HG02588 (cell line): ENCODE measurements around the gene PSMC5.
"Not testable (repeated sequence)": the region's sequence is repeated elsewhere in the genome, so short reads cannot be mapped to it uniquely, and the experiment has no call there.

Source experiments
- ATAC-seq: cut with Tn5 transposase; IDR thresholded peaks from one replicate; pipeline ENCODE4 v1.9.1; 2021; ENCODE audit warnings: mild to moderate bottlenecking, moderate library complexity; ENCODE audit not compliant: unreplicated experiment

Gene PSMC5

DNA sequence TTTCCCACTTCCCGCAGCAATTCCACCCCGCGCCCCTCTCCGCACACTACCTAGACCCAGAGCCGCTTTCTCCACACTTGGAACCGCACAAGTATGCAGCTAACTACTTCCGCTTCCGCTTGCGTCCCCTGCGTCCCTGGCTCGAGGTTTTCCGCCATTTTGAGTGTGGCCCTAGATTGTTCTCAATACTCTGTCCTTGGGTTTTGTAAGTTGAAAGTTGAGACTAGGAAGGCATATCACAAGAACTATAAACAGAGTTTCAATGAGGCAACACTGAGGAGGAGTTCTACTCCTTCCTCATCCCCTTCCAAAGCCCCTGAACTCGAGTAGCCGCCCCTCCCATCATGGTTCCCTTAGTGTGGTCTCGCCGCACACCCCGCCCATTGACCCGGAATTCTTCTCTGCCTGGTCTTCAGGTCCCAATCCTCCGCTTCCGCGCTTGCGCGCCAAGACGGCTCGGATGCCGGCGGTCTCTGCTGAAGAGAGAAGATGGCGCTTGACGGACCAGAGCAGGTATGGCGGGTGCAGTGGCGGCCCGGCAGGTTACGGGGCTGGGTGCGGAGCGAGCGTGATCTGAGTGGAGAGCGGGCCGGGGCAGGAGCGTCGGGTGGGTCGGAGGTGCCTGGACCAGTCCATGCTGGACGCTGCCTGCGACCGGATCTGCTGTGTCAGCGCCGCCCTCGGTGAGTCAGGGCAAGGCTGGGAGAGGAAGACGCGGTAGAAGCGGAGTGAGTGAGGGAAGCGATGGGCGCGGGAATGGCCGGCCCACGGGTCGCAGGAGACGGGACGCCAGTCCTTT is at the start of gene PSMC5, which contains the start of gene FTSJ3:
TSS of gene PSMC5 (plus strand) at position 430 of the 799 bp plus-strand sequence. CDS start at position 490, 60 bp downstream.
TSS of gene FTSJ3 (minus strand) at position 662 of the 799 bp plus-strand sequence. CDS start 761 bp downstream, outside the sequence.
- peak; percentile 85 for ATAC-seq

DNA sequence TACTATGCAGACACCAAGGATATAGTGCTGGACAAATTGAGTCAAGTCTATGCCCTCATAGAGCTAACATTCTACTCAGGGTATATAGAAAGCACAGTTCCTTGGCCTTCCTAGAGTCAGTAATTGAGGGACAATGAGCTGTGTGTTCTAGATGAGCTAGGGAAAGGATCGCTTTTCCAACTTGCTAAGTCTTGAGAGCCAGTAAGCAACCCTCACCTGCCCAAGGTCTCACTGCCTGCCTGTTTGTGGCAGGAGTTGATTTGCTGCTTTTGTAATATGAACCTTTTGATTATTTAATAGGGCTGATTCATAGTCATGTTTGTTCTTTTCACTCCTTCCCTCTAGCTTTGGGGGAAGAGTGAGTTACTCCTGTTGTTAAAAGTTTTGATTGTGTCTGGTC is 46.7 kb upstream of the PSMC5 start:
- no peak for ATAC-seq

DNA sequence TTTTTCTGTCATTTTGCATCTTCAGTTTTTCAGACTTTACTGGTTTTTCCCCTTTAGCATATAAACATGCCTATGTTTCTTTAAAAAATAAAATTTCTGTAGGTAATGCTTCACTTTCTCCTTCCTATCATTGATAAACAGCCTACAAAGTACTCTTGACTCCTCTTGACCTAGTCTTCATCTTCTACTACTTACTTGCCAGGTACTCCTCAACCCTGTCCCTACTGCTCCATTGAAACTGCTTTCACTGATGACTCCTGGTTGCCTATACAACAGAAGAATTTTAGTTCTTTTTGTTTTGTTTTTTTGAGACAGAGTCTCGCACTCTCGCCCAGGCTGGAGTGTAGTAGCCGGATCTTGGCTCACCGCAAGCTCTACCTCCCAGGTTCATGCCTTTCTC is 46.3 kb upstream of the PSMC5 start:
- ATAC-seq = no peak

DNA sequence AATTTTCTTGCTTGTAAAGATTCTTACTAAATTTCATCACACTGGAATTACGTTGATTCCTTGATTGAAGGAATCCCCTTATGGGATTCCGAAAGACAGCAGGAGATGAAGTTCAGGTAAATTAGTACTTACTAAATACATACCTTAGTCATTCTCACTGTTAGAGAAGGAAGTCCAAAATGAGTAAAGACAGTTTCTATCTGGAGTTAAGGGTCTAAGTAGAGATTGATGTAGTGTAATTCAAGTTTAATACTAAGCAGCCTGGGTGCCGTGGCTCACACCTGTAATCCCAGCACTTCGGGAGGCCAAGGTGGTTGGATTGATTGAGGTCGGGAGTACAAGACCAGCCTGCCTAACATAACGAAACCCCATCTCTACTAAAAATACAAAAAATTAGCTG is 43.7 kb upstream of the PSMC5 start:
- ATAC-seq = no peak

DNA sequence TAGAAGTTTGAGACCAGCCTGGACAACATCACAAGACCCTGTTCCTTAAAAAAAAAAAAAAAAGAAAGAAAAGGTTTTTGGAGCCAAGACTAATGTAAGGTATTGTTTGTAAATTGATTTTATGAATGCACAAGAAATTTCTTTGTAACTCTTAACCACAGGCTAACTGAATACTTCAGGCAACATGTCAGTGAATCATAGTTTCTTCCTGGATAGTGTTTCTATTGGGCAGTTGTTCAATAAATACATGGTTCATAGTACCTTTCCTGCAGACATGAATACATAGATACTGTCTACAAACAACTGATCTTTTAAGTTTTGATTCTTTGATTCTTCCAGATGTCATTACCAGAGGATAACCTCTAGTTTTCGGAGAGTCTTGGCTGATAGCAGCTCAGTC is 41.7 kb upstream of the PSMC5 start:
- ATAC-seq = no peak

DNA sequence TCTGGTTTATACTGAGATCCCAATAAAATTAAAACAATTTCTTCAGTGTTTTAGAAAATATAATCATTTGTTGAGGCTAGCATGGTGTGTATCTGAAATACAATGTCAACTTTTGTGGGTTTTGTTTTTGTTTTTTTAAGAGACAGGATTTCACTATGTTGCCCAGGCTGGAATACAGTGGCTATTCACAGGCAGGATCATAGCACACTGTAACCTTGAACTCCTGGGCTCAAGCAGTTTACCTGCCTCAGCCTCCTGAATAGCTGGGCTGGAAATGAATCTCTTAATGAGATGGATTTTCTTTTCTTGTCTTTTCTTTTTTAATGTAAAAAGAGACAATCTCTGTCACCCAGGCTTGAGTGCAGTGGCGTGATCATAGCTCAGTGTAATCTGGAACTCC is 41.1 kb upstream of the PSMC5 start:
- no peak for ATAC-seq

- ATAC-seq = no peak
Measured at GRCh38 chr17:63786971-63787711, 40.1 kb upstream of the PSMC5 start.

- no peak for ATAC-seq
Measured at GRCh38 chr17:63790057-63790456, 37.2 kb upstream of the PSMC5 start.

GRCh38 chr17:63792055-63792729 is 35.0 kb upstream of the PSMC5 start:
- no peak for ATAC-seq

GRCh38 chr17:63796375-63796774 is 30.9 kb upstream of the PSMC5 start:
- ATAC-seq = not testable (repeated sequence)

DNA sequence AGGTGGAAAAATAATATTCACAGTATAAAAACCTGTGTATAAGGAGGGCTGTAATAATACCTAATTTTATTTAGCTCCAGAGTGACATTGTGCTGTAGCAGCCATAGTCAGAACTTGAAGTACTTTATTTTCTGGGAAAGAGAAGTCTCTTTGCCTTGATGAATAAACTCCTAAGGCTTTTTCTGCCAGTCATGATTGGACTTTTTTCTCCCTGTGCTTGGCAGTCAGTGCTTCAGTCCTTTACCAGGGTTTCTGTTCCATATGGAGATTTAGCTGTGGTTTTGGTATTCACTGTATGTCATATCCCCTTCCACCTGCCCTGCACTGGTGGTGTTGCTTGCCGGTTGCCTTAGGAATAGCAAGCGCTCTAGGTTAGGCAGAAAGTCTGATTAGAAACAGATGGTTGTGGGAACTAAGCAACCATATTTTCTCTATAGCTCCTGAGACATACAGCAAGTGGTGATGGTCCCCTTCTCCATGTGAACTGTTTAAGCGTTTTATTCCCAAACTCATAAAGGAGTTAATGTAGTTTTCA is 28.6 kb upstream of the PSMC5 start:
- ATAC-seq = no peak

GRCh38 chr17:63800783-63801182 is 26.4 kb upstream of the PSMC5 start:
- no peak for ATAC-seq

DNA sequence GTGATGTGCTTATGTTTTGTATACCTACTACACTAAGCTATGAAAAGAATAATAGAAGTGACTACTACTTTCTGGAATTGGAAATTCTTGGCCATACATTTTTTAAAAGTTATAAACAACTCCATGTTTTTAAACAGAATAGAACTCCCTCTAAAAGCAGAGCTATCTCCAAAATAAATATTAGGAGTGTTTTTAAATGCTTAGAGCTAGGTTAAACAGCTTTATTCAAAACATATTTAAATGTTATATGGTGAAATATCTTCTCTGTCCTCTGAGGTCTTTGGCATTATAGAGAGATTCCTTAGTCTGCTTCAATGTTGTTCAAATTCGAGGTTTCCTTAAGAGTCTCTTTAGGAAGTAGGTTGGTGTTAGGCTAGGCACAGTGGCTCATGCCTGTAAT is 22.9 kb upstream of the PSMC5 start:
- ATAC-seq = no peak

DNA sequence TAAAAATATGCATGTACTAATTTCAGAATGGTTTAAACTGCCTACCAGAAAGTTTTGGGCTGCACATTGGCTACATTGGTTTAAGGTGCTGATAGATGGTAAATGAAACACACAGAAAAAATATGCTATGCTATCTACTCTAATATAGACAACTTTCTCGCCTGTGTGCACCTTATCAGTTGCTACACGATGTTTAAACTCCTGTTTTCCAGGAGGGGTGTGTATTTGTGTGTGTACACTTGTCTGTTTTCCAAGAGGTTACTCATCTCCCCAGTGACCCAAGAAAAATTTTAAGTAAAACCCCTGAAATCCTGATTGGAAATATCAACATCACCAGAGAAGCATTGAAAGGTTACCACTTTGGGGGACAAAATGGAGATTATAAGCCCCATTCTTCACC is 21.6 kb upstream of the PSMC5 start:
- no peak for ATAC-seq

DNA sequence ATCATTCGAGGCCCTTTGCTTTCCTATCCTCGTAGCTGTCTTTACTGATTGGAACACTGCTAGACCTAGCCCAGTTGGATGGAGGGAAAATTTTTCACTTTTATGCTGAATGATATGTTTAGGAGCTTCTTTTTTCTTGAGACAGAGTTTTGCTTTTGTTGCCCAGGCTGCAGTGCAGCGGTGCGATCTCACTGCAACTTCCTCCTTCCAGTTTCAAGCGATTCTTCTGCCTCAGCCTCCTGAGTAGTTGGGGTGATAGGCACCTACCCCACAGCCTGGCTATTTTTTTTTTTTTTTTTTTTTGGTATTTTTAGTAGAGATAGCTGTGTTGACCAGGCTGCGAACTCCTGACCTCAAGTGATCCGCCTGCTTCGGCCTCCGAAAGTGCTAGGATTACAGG is 17.3 kb upstream of the PSMC5 start:
- no peak for ATAC-seq

DNA sequence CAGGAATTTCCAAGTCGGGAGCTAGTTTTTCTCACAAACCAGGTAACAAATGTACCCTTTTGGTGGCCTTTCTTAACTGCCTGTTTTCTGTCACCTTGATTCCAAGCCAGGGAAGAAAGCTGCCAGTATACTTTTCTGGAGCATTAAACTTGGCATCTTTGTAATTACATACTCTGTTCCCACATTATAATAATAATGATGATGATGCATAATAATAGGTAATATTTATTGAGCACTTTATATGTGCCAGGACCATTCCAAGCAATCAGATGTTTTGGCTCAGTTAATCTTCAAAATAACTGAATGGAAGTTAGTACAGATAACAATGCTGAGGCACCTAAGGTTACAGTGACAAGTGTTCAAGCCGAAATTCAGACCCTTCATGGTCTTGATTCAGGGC is 11.1 kb upstream of the PSMC5 start:
- no peak for ATAC-seq

DNA sequence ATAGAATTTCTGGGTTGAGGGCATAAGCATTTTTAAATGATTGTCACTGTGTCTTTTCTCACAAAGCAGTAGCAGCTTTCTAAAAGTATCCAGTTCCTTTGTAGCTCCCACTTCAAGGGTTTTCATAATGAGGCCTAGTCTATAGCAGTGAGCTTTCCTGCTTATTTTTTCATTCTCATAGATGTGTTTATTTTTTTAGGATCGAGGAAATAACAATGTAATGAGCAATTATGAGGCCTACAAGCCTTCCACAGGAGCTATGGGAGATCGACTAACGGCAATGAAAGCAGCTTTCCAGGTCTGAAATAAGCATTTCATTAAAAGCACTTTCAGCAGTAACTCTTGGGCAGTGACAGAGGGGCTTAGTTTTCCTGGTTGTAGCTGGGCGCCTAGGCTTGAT is 10.6 kb upstream of the PSMC5 start:
- no peak for ATAC-seq

DNA sequence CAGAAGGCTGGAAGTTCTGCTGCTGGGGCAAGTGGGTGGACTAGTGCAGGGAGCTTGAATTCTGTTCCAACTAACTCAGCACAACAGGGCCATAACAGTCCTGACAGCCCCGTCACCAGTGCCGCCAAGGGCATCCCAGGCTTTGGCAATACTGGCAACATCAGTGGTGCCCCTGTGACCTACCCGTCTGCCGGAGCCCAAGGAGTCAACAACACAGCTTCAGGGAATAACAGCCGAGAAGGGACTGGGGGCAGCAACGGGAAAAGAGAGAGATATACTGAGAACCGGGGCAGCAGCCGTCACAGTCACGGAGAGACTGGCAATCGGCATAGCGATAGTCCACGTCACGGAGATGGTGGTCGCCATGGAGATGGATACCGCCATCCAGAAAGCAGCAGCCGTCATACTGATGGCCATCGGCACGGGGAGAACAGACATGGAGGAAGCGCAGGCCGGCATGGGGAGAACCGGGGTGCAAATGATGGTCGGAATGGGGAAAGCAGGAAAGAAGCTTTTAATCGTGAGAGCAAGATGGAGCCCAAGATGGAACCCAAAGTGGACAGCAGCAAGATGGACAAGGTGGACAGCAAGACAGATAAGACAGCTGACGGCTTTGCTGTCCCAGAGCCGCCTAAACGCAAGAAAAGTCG is 9.4 kb upstream of the PSMC5 start:
- no peak for ATAC-seq

DNA sequence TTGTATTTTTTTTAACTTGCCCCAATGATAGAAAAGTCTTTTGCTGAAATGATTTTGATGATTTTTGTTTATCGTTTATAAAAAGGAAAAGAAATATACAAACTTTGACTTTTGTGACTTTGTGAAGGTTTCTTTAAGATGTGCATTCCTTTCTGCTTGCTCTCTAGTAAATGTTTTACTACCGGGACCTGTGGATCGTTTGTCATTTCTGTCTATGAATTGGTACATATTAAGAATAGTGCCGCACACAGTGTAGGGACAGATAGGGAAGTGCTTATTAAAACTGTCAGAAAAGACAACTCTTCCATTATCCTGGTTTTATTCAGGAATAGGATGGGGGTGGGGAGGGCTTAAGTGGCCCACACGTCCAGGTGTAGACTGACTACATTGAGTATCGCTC is 8.1 kb upstream of the PSMC5 start:
- ATAC-seq = no peak

GRCh38 chr17:63819585-63820537 is 7.4 kb upstream of the PSMC5 start:
- no peak for ATAC-seq
